H1 (cell line): ENCODE measurements around the gene TAF7L. TPM values are rescaled to one million over a fixed set of nuclear protein-coding genes. Genes with fewer than 3 reads are reported as not detected.

ENCODE experiments used
- CTCF ChIA-PET: fragments of 300-600 bp; sonication (Branson Sonifier 250); formaldehyde crosslinking; loops from one replicate; lab custom pipeline; 2021; ENCODE audit not compliant: partially characterized antibody; lab: Charles Lee
- POLR2A ChIA-PET: fragments of 300-600 bp; sonication (Branson Sonifier 250); formaldehyde crosslinking; loops from one replicate; lab custom pipeline; 2021; ENCODE audit warnings: inconsistent platforms; ENCODE audit not compliant: partially characterized antibody; lab: Charles Lee
- DNase-seq, 2 experiments: peaks; one replicate each; pipeline versions ENCODE4 v3.0.0 to v3.0.0-alpha.2; 2010 to 2022; ENCODE audit warnings: low spot score in 2 of 2, low read depth in 1 of 2, mixed read lengths in 1 of 2
- FAIRE-seq: peaks from 2 replicates; lab custom pipeline; 2011; peaks lifted over from hg19 to GRCh38; lab: Jason Lieb, UNC
- H2AFZ ChIP-seq: 2 replicates; pipeline ENCODE4 v1.8.1; 2012; ENCODE audit warnings: low read length, inconsistent platforms
- H2AK5ac ChIP-seq: 2 replicates; pipeline ENCODE4 v1.6.1; 2013; ENCODE audit warnings: low read depth, low read length
- H2BK120ac ChIP-seq: replicated peaks from 2 replicates; pipeline ENCODE3; 2013; ENCODE audit warnings: low read depth, low read length, inconsistent platforms
- H2BK12ac ChIP-seq: 2 replicates; pipeline ENCODE4 v1.6.1; 2013; ENCODE audit warnings: low read depth, low read length
- H2BK15ac ChIP-seq: 2 replicates; pipeline ENCODE4 v1.6.1; 2013; ENCODE audit warnings: low read length
- H2BK20ac ChIP-seq: 2 replicates; pipeline ENCODE4 v1.6.1; 2013; ENCODE audit warnings: low read length
- H2BK5ac ChIP-seq: 2 replicates; pipeline ENCODE4 v1.6.1; 2013; ENCODE audit warnings: low read depth, low read length
- H3K14ac ChIP-seq: 2 replicates; pipeline ENCODE4 v1.6.1; 2013; ENCODE audit warnings: inconsistent platforms; ENCODE audit not compliant: insufficient read length
- H3K18ac ChIP-seq: 2 replicates; pipeline ENCODE4 v1.6.1; 2013; ENCODE audit warnings: low read length; ENCODE audit errors: extremely low read depth
- H3K23ac ChIP-seq: 2 replicates; pipeline ENCODE4 v1.6.1; 2013; ENCODE audit warnings: inconsistent platforms; ENCODE audit not compliant: insufficient read length
- H3K23me2 ChIP-seq: 2 replicates; pipeline ENCODE4 v1.6.1; 2013; ENCODE audit warnings: low read depth, low read length
- H3K27ac ChIP-seq: 2 replicates; pipeline ENCODE4 v1.6.1; 2011; ENCODE audit warnings: low read depth, low read length, inconsistent platforms
- H3K27me3 ChIP-seq, 4 experiments: replicated peaks in 1 of 4; 1 replicate in 1 of 4; 2 replicates in 3 of 4; pipeline versions ENCODE4 v1.6.1 to v1.8.1; 2011 to 2013; ENCODE audit warnings: low read length in 3 of 4, mild to moderate bottlenecking in 3 of 4, inconsistent platforms in 2 of 4, mixed read lengths in 2 of 4, moderate library complexity in 1 of 4; ENCODE audit not compliant: control insufficient read depth in 3 of 4, insufficient read depth in 3 of 4; ENCODE audit errors: extremely low read depth in 1 of 4
- H3K36me3 ChIP-seq, 4 experiments: 2 replicates each; pipeline versions ENCODE4 v1.6.1 to v1.8.1; 2011 to 2013; ENCODE audit warnings: mild to moderate bottlenecking in 4 of 4, low read length in 3 of 4, moderate library complexity in 2 of 4, control low read depth in 1 of 4, inconsistent platforms in 1 of 4; ENCODE audit not compliant: insufficient read depth in 4 of 4, control insufficient read depth in 2 of 4
- H3K4ac ChIP-seq: replicated peaks from 2 replicates; pipeline ENCODE3; 2013; ENCODE audit warnings: low read length, low read depth, mixed read lengths, inconsistent platforms; ENCODE audit not compliant: insufficient read length
- H3K4me1 ChIP-seq, 4 experiments: replicated peaks in 1 of 4; 1 replicate in 1 of 4; 2 replicates in 3 of 4; pipeline versions ENCODE4 v1.6.1 to v1.8.1; 2011 to 2013; ENCODE audit warnings: low read length in 3 of 4, inconsistent platforms in 2 of 4, mixed read lengths in 1 of 4; ENCODE audit not compliant: insufficient read depth in 4 of 4, control insufficient read depth in 3 of 4
- H3K4me2 ChIP-seq, 2 experiments: 2 replicates each; pipeline versions ENCODE4 v1.6.1 to v1.8.1; 2011 to 2013; ENCODE audit warnings: low read depth in 2 of 2, low read length in 2 of 2, control low read depth in 1 of 2, inconsistent platforms in 1 of 2, mild to moderate bottlenecking in 1 of 2; ENCODE audit not compliant: insufficient read depth in 1 of 2
- H3K4me3 ChIP-seq, 4 experiments: fragments of 200-600, 300-600 bp in 1 of 4; sonication (generic), shearing (Covaris generic), sonication (Bioruptor Twin) in 1 of 4; 2 replicates each; pipeline versions ENCODE4 v1.5.1 to v1.8.1; 2011 to 2016; ENCODE audit warnings: low read length in 4 of 4, low read depth in 3 of 4, control low read depth in 2 of 4, inconsistent platforms in 2 of 4, mild to moderate bottlenecking in 2 of 4, mixed read lengths in 1 of 4, moderate library complexity in 1 of 4; ENCODE audit not compliant: insufficient read depth in 2 of 4; ENCODE audit errors: extremely low read depth in 1 of 4
- H3K56ac ChIP-seq: replicated peaks from 2 replicates; pipeline ENCODE3; 2013; ENCODE audit warnings: low read depth, mild to moderate bottlenecking, mixed read lengths, low read length, inconsistent platforms; ENCODE audit not compliant: insufficient read length
- H3K79me1 ChIP-seq: 2 replicates; pipeline ENCODE4 v1.6.1; 2013; ENCODE audit warnings: low read depth, low read length, control low read depth
- H3K79me2 ChIP-seq, 2 experiments: 2 replicates each; pipeline versions ENCODE4 v1.6.1 to v1.8.1; 2012 to 2013; ENCODE audit warnings: low read length in 2 of 2, mild to moderate bottlenecking in 2 of 2, inconsistent platforms in 1 of 2; ENCODE audit not compliant: insufficient read depth in 2 of 2, control insufficient read depth in 1 of 2
- H3K9ac ChIP-seq, 4 experiments: replicated peaks in 1 of 4; 1 replicate in 1 of 4; 2 replicates in 3 of 4; pipeline versions ENCODE4 v1.6.1 to v1.8.1; 2011 to 2013; ENCODE audit warnings: low read depth in 3 of 4, low read length in 3 of 4, control low read depth in 2 of 4, mild to moderate bottlenecking in 2 of 4, moderate library complexity in 2 of 4, inconsistent platforms in 1 of 4; ENCODE audit errors: extremely low read depth in 1 of 4
- H3K9me3 ChIP-seq, 2 experiments: 2 replicates each; pipeline versions ENCODE4 v1.6.1 to v1.8.1; 2012 to 2013; ENCODE audit warnings: mild to moderate bottlenecking in 2 of 2, moderate library complexity in 2 of 2, control low read depth in 1 of 2, inconsistent platforms in 1 of 2, low read depth in 1 of 2, low read length in 1 of 2, mixed read lengths in 1 of 2; ENCODE audit not compliant: insufficient read depth in 2 of 2
- H4K20me1 ChIP-seq, 2 experiments: replicated peaks in 1 of 2; 2 replicates each; pipeline versions ENCODE3 to v1.8.1; 2011 to 2013; ENCODE audit warnings: inconsistent platforms in 2 of 2, low read length in 2 of 2, mild to moderate bottlenecking in 1 of 2; ENCODE audit not compliant: insufficient read depth in 2 of 2, control insufficient read depth in 1 of 2
- H4K5ac ChIP-seq: 2 replicates; pipeline ENCODE4 v1.6.1; 2013; ENCODE audit warnings: low read length, low read depth, mixed read lengths, inconsistent platforms; ENCODE audit not compliant: insufficient read length
- H4K8ac ChIP-seq: 2 replicates; pipeline ENCODE4 v1.8.0; 2013; ENCODE audit warnings: mild to moderate bottlenecking, moderate library complexity, low read length, inconsistent platforms; ENCODE audit not compliant: insufficient read depth; ENCODE audit errors: extremely low read depth
- H4K91ac ChIP-seq: replicated peaks from 2 replicates; pipeline ENCODE3; 2013; ENCODE audit warnings: low read length, mixed read lengths, inconsistent platforms; ENCODE audit not compliant: insufficient read length
- CBX5 ChIP-seq: fragments of 300-800, 300-1000 bp; sonication (generic); IDR thresholded peaks from 2 replicates; pipeline ENCODE4 v1.7.1; 2016; ENCODE audit warnings: antibody characterized with exemption, low read length, low read depth
- WGBS, 2 experiments: shearing (Covaris generic) in 1 of 2; methylation state at CpG; one replicate each; pipeline versions ENCODE4 v1.1.6 to v1.1.7; 2013 to 2015; ENCODE audit warnings: low lambda C conversion rate in 2 of 2, mixed read lengths in 2 of 2, inconsistent platforms in 1 of 2, low coverage in 1 of 2, missing lambda C conversion rate in 1 of 2; ENCODE audit not compliant: insufficient replicate concordance in 2 of 2, insufficient coverage in 1 of 2, insufficient read length in 1 of 2; ENCODE audit errors: extremely low coverage in 1 of 2, missing lambda C conversion rate in 1 of 2; 5-methylcytosine and 5-hydroxymethylcytosine counted together
- polyA plus RNA-seq, 7 experiments: library from polyadenylated mRNA; depleted of rRNA in 3 of 7; stranded (reverse) in 5 of 7; unstranded in 2 of 7; fragments of >200 nt in 5 of 7; fragments of 200-250 nt in 2 of 7; gene quantifications; 1 replicate in 5 of 7; 2 replicates in 1 of 7; 4 replicates in 1 of 7; pipeline versions ENCODE4 v1.2.1 to v1.2.3, GENCODE V29; 2011 to 2013; ENCODE audit warnings: missing spikeins in 2 of 7, mixed read lengths in 2 of 7
- total RNA-seq: library from RNA; stranded (reverse); fragmentation: NEBNext Ultra II Directional; extraction: Animal tissue kit (Norgen Biotek cat#: 25700); gene quantifications from 2 replicates; pipeline ENCODE4 v1.2.1, GENCODE V29; 2021

Gene TAF7L
- total and polyA plus RNA-seq, 2 of the 8 experiments (the other 6 are each of a cell fraction or from before 2014, with no cell fraction given) = not detected

GRCh38 chrX:101231080-101231479 is 60.1 kb downstream of the TAF7L start:
- no peaks in the 10 kb centered on the region for H3K36me3 ChIP-seq
- no peaks in the 10 kb centered on the region for H3K23me2 ChIP-seq
- no peak overlapping the region for H3K4me2 ChIP-seq
- no peak overlapping the region for H3K23ac ChIP-seq
- CTCF ChIA-PET = no interaction called here
- H3K27me3 ChIP-seq = no peaks in the 10 kb centered on the region
- H2AFZ ChIP-seq = no peak overlapping the region
- no peak overlapping the region for H3K9ac ChIP-seq
- H2BK15ac ChIP-seq = no peak overlapping the region
- no peak for FAIRE-seq
- TF ChIP-seq CBX5 = no peak
- no peak overlapping the region for H2BK5ac ChIP-seq
- no peak overlapping the region for H2BK12ac ChIP-seq
- H3K79me2 ChIP-seq = no peaks in the 10 kb centered on the region
- no peak overlapping the region for H3K4ac ChIP-seq
- no peaks in the 10 kb centered on the region for H3K9me3 ChIP-seq
- H2BK20ac ChIP-seq = no peak overlapping the region
- no peak overlapping the region for H3K27ac ChIP-seq
- H3K79me1 ChIP-seq = no peaks in the 10 kb centered on the region
- WGBS, 2 experiments = 77% methylated on average over 1 of the region's 1 CpG; no CpG with 5 or more reads in 1 of the 2 experiments
- no peak overlapping the region for H3K4me3 ChIP-seq
- no peak overlapping the region for H4K8ac ChIP-seq
- H4K5ac ChIP-seq = no peak overlapping the region
- DNase-seq = no peak
- H4K91ac ChIP-seq = no peak overlapping the region
- H3K56ac ChIP-seq = no peak overlapping the region
- H3K4me1 ChIP-seq = no peaks in the 10 kb centered on the region
- H2BK120ac ChIP-seq = no peak overlapping the region
- no peaks in the 10 kb centered on the region for H4K20me1 ChIP-seq
- no peak overlapping the region for H3K14ac ChIP-seq
- POLR2A ChIA-PET = no interaction called here
- no peak overlapping the region for H2AK5ac ChIP-seq
- no peak overlapping the region for H3K18ac ChIP-seq
